ENCODE measurements around the gene SLC9B1.
A peak's percentile ranks its signal among the peaks of the same experiment; 100 is the strongest.

Gene SLC9B1

DNA sequence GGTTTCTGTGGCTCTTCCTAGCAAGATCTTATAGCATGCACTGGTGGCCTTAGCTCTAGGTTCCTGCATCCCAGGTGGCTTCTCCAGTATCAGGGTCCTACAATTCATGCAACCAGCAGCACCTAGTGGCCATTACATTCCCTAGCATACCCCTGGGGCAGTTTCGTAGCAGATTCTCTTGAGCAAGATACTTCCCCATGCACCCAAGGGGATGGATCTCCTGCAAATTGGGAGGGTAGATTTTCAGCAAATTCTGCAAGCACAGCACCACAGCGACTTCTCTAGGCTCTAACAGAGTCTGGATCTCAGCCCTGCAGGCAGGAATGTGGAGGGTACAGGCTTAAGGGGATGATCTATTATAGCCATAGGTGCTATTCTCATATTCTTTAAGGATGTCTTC is 13.1 kb upstream of the SLC9B1 start:
- ChIA-PET POLR2A (no interaction called here), CTCF (interaction anchor here (0.6 to 1.7 kb wide), 6 partner anchors 10 to 604 kb away, joined by 3 to 5 read pairs (median 4); no protein-coding TSS in a partner anchor)
- no peak overlapping the region for H3K4me3 ChIP-seq (ENCODE audit: low read depth, low read length)
- TF ChIP-seq, protein P1, sequence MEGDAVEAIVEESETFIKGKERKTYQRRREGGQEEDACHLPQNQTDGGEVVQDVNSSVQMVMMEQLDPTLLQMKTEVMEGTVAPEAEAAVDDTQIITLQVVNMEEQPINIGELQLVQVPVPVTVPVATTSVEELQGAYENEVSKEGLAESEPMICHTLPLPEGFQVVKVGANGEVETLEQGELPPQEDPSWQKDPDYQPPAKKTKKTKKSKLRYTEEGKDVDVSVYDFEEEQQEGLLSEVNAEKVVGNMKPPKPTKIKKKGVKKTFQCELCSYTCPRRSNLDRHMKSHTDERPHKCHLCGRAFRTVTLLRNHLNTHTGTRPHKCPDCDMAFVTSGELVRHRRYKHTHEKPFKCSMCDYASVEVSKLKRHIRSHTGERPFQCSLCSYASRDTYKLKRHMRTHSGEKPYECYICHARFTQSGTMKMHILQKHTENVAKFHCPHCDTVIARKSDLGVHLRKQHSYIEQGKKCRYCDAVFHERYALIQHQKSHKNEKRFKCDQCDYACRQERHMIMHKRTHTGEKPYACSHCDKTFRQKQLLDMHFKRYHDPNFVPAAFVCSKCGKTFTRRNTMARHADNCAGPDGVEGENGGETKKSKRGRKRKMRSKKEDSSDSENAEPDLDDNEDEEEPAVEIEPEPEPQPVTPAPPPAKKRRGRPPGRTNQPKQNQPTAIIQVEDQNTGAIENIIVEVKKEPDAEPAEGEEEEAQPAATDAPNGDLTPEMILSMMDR (IDR thresholded peaks at IDR 0.05; ENCODE audit: insufficient read depth, low read length, missing control alignments): peak; percentile 46
- DNase-seq (ENCODE audit: low read depth, low spot score): no peak

DNA sequence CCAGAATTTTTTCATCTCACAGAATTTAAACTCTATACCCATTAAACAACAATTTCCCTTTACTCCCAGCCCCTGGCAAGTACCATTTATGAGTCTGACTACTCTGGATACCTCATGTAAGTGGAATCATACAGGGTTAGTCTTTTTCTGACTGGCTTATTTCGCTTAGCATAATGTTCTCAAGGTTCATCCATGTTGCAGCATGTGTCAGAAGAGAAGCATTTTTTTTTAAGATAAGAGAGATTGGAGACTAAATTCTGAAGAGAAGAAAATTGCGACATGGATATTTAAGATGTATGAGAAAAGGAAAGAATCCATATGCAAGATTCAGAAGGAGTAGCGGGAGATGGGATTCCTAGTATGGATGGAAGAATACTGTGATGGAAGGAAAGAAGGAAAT is 11.3 kb upstream of the SLC9B1 start:
- CTCF ChIA-PET: no interaction called here

DNA sequence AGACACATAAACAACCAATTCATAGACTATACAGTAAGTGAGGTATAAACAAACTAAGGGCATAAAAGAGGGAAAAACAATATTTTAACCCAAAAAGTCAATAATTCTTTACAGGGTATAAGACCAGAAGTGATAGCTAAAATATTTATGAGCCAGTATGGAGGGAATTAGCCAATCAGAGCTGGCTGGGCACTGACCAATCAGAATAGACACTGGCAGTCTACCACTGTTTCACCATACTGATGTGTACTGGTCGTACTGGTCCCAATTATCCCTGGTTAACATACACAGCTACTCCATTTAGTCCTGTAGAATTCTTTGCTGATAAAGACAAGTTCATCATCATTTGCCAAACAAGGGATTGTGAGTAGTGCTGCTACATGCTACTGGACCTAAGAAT is 9.8 kb upstream of the SLC9B1 start:
- DNase-seq (ENCODE audit: low read depth, low spot score): no peak
- ChIA-PET CTCF (interaction anchor here (0.8 to 1.6 kb wide), 3 partner anchors 13 to 408 kb away, joined by 3 to 4 read pairs (median 3); no protein-coding TSS in a partner anchor), POLR2A (no interaction called here)
- H3K4me3 ChIP-seq (ENCODE audit: low read depth, low read length): no peak overlapping the region
- TF ChIP-seq, protein P1 (IDR thresholded peaks at IDR 0.05; ENCODE audit: insufficient read depth, low read length, missing control alignments): no peak

More for the DNA sequence above, 11.3 kb upstream of the SLC9B1 start:
- DNase-seq (ENCODE audit: low read depth, low spot score): no peak
- H3K4me3 ChIP-seq (ENCODE audit: low read depth, low read length): no peak overlapping the region
- TF ChIP-seq, protein P1 (IDR thresholded peaks at IDR 0.05; ENCODE audit: insufficient read depth, low read length, missing control alignments): no peak
- POLR2A ChIA-PET: no interaction called here

DNA sequence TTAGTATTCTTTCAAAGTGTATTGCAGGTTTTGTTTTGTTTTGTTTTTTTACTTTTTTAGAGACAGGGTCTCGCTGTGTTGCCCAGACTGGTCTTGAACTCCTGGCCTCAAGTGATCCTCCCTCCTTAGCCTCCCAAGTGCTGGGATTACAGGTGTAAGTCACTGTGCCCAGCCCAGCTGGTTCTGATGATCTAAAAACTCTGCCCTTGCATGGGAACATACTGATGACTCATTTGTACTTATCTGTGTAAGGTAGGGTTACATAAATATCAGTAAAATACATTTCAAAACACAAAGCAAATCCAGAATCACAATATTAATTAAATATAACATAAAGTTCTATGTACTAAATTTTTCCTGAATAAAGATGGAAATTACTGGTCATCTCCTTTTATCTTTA is 7.4 kb upstream of the SLC9B1 start:
- no peak overlapping the region for H3K4me3 ChIP-seq (ENCODE audit: low read depth, low read length)
- CTCF ChIA-PET: interaction anchor here (1.9 kb wide), 1 partner anchor 73 kb away, joined by 6 read pairs; the partner anchor contains the start of gene BDH2
- TF ChIP-seq, protein P1 (IDR thresholded peaks at IDR 0.05; ENCODE audit: insufficient read depth, low read length, missing control alignments): no peak
- DNase-seq (ENCODE audit: low read depth, low spot score): no peak
- POLR2A ChIA-PET: no interaction called here

DNA sequence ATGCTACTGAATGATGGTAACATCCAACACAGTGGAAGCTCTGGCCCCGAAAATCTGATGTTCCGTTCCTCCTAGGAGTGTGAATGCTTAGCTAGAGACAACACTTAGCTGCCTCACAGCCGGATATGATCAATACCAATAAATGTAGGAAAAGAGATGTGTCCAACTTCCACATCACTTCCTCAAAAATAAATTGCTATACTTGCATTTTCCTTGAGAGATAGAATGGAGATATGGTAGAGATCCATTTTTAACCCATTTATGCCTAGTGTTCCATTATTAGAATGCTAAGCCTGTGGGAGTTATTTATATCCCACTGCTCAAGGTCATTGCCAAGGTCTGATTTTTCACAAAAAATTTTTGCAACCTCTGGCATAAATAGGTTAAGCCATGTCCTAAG is 5.5 kb upstream of the SLC9B1 start:
- DNase-seq (ENCODE audit: low read depth, low spot score): no peak
- POLR2A ChIA-PET: no interaction called here
- H3K4me3 ChIP-seq (ENCODE audit: low read depth, low read length): no peak overlapping the region
- TF ChIP-seq, protein P1 (IDR thresholded peaks at IDR 0.05; ENCODE audit: insufficient read depth, low read length, missing control alignments): no peak
- CTCF ChIA-PET: no interaction called here

DNA sequence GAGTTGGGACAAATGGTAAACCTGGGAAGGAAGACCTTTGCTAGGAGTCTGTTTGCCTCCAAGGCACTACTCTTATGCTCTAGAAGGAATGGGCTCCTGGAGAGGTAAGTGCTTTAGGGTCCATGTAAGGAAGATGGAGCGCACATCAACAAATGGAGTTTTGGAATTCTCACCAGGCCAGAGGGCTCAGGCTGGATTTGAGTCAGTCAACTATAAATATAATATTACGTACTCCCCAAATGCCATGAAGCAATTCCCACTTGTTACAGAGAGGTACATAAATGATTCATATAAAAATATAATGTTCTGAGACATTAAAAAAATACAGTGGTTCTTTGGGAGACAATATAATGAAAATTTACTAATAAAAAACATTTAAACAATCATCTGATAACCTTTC is 1.6 kb upstream of the SLC9B1 start:
- no peak for DNase-seq (ENCODE audit: low read depth, low spot score)
- TF ChIP-seq, protein P1 (IDR thresholded peaks at IDR 0.05; ENCODE audit: insufficient read depth, low read length, missing control alignments): no peak
- CTCF ChIA-PET: interaction anchor here (0.5 kb wide), 1 partner anchor 26 kb away, joined by 3 read pairs; no protein-coding TSS in a partner anchor
- H3K4me3 ChIP-seq (ENCODE audit: low read depth, low read length): no peak overlapping the region
- POLR2A ChIA-PET: no interaction called here

Measured in AG04449 (cell line).